BJ (cell line): Measurements from ENCODE around the gene KCNQ1. TPM values are rescaled to one million over a fixed set of nuclear protein-coding genes. Genes with fewer than 3 reads are reported as not detected.

Experiments used
- CTCF ChIA-PET: fragments of 350-600 bp; formaldehyde crosslinking; extraction: SDS; loops from one replicate; lab custom pipeline; 2021; ENCODE audit warnings: antibody characterized with exemption, inconsistent platforms; lab: Yijun Ruan, JAX
- POLR2A ChIA-PET: fragments of 300-600 bp; sonication (Branson Sonifier 250); formaldehyde crosslinking; extraction: SDS; loops from one replicate; lab custom pipeline; 2021; ENCODE audit warnings: antibody characterized with exemption; lab: Charles Lee
- DNase-seq: peaks from one replicate; pipeline ENCODE4 v3.0.0-alpha.2; 2011; ENCODE audit warnings: low read depth
- H3K27me3 ChIP-seq: 2 replicates; pipeline ENCODE4 v1.6.0; 2011; ENCODE audit warnings: low read length; ENCODE audit not compliant: control insufficient read depth, insufficient read depth
- H3K36me3 ChIP-seq: 2 replicates; pipeline ENCODE4 v1.5.1; 2011; ENCODE audit warnings: low read length; ENCODE audit not compliant: control insufficient read depth, insufficient read depth
- H3K4me3 ChIP-seq: 2 replicates; pipeline ENCODE4 v1.5.1; 2011; ENCODE audit warnings: low read depth, mild to moderate bottlenecking, control low read depth, low read length
- CTCF ChIP-seq: IDR thresholded peaks from 2 replicates; pipeline ENCODE4 v1.5.1; 2011; ENCODE audit warnings: low read depth, mild to moderate bottlenecking, control low read depth, inconsistent platforms, low read length, moderate library complexity; ENCODE audit not compliant: insufficient read depth
- polyA plus RNA-seq: library from polyadenylated mRNA; depleted of rRNA; stranded (reverse); fragments of >200 nt; gene quantifications from 2 replicates; pipeline ENCODE4 v1.2.3, GENCODE V29; 2011

The KCNQ1 gene
- polyA plus RNA-seq, 1 experiment: not detected

GRCh38 chr11:2760196-2760871, 315.5 kb downstream of the KCNQ1 start:
- Histone ChIP-seq H3K4me3 (no peak overlapping the region), H3K36me3 (no peaks in the 10 kb centered on the region), H3K27me3 (0 out of 2 replicates have a peak, but pooled peaks cover 2% of the 10 kb centered on the region)
- ChIA-PET POLR2A (no interaction called here), CTCF (no interaction called here)
- DNase-seq: no peak
- TF ChIP-seq CTCF: no peak

GRCh38 chr11:2761131-2762030, 316.6 kb downstream of the KCNQ1 start:
- POLR2A ChIA-PET: no interaction called here
- TF ChIP-seq CTCF: no peak
- no peak for DNase-seq
- H3K36me3 ChIP-seq: no peaks in the 10 kb centered on the region
- H3K27me3 ChIP-seq: peaks cover 2% of the 10 kb centered on the region; the same call in 1 of the 2 replicates
- no peak overlapping the region for H3K4me3 ChIP-seq
- CTCF ChIA-PET: no interaction called here

GRCh38 chr11:2762031-2762380, 317.2 kb downstream of the KCNQ1 start:
- Histone ChIP-seq H3K27me3 (peaks cover 2% of the 10 kb centered on the region; the same call in 1 of the 2 replicates), H3K4me3 (no peak overlapping the region), H3K36me3 (no peaks in the 10 kb centered on the region)
- TF ChIP-seq CTCF: no peak
- DNase-seq: no peak
- POLR2A ChIA-PET: no interaction called here
- CTCF ChIA-PET: no interaction called here

- POLR2A ChIA-PET: no interaction called here
- H3K36me3 ChIP-seq: no peaks in the 10 kb centered on the region
- DNase-seq: no peak
- CTCF ChIA-PET: no interaction called here
- peaks cover 2% of the 10 kb centered on the region; the same call in 1 of the 2 replicates for H3K27me3 ChIP-seq
- no peak overlapping the region for H3K4me3 ChIP-seq
- TF ChIP-seq CTCF: no peak
Observed at GRCh38 chr11:2762451-2762850, 317.6 kb downstream of the KCNQ1 start.

GRCh38 chr11:2763984-2764383, 319.2 kb downstream of the KCNQ1 start:
- no peaks in the 10 kb centered on the region for H3K36me3 ChIP-seq
- POLR2A ChIA-PET: no interaction called here
- no peak for DNase-seq
- CTCF ChIA-PET: interaction anchor here (1.6 kb wide), 1 partner anchor 9 kb away, joined by 4 read pairs; no protein-coding TSS in a partner anchor
- H3K4me3 ChIP-seq: no peak overlapping the region
- TF ChIP-seq CTCF: no peak
- no peaks in the 10 kb centered on the region; the same call in 1 of the 2 replicates for H3K27me3 ChIP-seq
